Measurements from ENCODE around the gene HDGF.
A peak's percentile ranks its signal among the peaks of the same experiment; 100 is the strongest.
"Not testable (repeated sequence)": the region's sequence is repeated elsewhere in the genome, so short reads cannot be mapped to it uniquely, and the experiment has no call there.

HDGF gene

DNA sequence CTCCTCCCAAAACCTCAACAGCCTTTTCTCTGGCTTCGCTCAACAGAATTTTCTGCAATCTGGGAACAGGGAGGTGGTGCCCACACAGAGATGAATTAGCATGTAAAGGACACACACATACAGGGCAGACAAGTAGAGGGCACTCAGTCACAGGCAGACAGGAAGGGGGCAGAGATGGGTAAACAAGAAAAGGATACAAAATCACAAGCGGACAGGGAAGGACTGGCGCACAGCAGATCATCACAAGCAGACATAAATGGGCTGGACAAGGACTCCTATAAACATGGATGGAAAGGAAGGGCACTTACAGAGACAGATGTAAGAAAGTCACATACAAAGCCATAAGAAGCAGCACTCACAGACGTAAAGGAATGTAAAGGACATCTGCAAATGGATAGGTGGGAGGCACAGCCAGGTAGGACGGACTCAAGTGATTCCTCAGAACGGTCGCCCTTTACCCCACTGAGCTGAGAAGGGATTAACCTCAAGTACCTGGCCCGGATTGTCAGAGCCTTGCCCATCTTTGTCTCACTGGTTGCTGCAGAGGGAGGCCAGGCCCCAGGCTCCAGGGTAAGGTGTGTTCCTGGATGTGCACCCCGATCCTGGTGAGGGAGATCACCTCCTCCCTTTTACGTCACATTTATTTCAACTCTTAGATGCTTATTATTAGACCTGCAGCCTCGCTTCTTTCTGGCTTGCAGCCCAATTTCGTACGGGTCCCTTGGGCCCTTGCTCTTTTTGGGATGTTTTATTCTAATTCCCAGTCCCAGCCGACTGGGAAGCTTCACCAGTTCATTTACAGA lies 15.0 kb upstream of the HDGF start:
- DNase-seq = no peak

GRCh38 chr1:156765666-156766065 lies 14.2 kb upstream of the HDGF start:
- DNase-seq = no peak

- DNase-seq = not testable (repeated sequence)
These were observed 13.7 kb upstream of the HDGF start for GRCh38 chr1:156765136-156765535.

- DNase-seq = no peak
These were observed 9.3 kb upstream of the HDGF start for GRCh38 chr1:156760796-156761104.

DNA sequence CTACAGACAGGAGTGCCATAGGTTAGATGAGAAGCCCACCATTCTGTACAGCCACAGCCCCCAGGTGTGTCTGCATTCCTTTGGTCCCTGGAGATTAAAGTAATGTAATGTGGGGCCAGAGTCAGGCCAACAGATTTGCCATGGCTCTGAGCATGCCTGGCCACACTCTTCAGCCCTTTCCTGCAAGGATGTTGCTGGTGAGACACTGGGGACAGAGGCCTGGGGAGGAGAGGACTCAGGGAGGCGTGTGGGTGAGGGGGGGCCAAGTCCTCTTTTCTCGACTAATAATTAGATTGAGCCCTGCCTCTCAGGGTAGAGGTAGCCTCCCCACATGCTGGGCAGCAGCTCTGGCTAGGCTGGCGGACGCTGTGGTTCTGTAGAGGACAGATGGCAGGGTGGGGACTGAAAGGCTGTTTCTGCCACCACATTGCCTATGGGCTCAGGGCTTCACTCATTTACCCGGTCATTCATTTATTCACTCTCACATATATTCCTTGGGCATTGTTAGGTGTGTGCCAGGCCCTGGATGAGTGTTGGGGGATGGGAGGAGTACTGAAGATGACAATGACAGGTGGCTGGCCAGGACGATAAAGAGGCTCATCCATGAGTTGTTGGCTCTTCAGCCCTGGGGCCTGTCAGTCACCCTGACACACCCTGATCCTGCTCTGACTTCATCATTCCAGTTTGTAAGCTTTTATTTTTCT lies 8.8 kb upstream of the HDGF start:
- peak; percentile 44 to 78 for DNase-seq

DNA sequence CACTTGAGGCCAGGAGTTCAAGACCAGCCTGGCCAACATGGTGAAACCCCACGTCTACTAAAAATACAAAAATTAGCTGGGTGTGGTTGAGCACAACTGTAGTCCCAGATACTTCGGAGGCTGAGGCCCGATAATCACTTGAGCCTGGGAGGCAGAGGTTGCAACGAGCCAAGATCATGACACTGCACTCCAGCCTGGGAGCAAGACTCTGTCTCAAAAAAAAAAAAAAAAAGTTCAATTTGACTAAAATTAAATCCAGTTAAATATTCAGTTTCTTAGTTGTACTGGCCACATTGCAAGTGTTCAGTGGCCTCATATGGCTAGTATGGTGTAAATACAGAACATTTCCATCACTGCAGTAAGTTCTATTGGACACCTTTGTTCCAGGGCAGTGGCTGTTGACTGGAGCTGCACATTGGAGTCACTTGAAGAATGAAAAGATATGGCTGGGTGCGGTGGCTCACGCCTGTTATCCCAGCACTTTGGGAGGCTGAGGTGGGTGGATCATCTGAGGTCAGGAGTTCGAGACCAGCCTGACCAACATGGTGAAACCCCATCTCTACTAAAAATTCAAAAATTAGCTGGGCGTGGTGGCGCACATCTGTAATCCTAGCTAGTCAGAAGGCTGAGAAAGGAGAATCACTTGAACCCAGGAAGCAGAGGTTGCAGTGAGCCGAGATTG lies 6.2 kb upstream of the HDGF start:
- not testable (repeated sequence) for DNase-seq

DNA sequence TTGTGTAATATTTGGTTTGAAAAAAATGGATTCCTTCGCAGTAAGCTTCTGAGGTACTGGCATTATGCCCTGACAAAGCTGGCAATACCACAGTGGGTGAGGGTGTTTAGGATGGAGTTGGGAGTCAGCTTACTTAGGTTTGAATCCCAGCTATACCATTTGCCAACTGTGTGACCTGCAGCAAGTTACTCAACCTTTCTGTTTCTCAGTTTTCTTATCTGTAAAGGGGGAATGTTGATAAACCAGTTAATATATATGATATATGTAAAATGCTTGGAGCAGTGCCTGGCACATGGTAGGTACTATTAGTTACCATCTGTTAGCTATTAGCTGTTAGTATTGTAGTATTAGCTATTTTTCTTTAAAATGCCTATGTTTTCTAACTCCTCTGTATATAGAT lies 4.9 kb upstream of the HDGF start:
- no peak for DNase-seq

DNA sequence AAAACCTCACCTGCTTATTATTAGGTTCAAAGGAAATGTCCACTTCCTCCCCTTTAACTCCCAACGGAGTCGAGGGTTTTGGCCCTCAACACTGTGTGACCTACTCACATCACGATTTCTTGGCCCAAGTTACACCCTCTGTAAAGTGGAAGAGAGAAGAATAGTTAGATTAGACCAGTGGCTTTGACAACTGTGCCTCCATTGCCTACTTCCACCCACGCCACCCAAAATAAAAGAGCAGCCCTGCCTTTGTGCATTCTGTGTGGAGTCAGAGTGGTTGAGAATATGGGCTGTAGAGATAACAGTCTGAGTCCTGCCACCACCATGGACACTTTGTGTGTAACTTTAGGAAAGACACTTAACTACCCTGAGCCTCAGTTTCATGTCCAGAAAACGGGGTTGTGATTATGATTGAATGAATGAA lies 4.1 kb upstream of the HDGF start:
- no peak for DNase-seq

DNA sequence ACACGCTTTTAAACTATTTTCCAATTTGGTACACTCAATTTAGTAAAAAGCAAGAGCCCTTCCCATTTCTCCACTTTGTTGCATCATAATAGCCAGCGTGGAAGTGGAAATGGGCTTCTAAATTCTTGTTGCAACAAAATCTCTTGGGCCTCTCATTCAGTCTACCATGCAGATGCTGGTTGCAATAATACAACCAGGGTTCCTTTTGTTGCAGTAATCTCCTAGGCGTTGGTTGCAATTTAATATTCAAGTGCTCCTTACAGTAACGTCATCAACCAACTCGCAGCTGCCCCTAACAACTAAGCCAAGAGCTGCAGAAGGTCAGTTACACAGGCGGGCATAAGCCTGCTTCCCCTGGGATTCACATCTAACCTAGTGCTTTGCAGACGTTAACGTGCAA lies 2.7 kb upstream of the HDGF start:
- DNase-seq = peak; percentile 76 to 80

- DNase-seq = no peak
These were observed 1.5 kb upstream of the HDGF start for GRCh38 chr1:156752843-156753482.

- DNase-seq = peak; percentile 97 to 100
These were observed 444 bp upstream of the HDGF start for GRCh38 chr1:156751757-156752481.

DNA sequence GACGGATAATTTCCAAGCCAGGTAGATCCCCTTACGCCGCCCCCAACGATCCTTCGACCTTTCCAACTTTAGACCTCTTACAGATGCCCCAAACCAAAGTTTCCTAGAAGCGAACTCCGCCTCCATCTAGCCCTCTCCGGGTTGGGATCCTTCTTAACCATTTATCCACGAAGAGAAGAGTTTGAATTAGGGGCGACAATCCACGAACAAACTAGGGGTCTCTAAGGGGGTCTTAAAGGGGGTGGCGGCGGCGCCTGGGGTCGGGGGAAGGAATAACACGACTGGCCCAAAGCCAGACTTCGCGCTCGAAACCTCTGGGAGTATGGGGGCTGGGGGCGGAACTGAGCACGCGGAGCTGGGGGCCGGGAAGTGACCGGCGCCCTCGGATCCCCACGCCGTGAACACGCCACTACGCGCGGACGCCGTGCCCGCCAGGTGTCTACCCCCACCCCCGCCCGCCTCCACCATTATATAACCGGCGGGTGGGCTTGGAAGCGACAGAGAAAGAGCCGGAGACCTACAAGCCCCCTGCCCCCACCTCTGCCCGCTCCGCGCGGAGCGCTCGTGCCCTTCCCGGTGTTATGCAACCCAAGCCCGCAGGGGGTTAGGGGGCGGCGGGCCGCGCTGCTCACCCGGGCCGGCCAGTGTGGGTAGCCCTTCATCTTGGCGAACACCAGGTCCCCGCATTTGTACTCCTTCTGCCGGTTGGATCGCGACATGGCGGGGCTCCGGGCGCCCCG lies 594 bp downstream of the HDGF start:
- no peak for DNase-seq

- DNase-seq = peak; percentile 71 to 88
These were observed 1.2 kb downstream of the HDGF start for GRCh38 chr1:156750191-156750672.

- no peak for DNase-seq
These were observed 1.9 kb downstream of the HDGF start for GRCh38 chr1:156749419-156750118.

DNA sequence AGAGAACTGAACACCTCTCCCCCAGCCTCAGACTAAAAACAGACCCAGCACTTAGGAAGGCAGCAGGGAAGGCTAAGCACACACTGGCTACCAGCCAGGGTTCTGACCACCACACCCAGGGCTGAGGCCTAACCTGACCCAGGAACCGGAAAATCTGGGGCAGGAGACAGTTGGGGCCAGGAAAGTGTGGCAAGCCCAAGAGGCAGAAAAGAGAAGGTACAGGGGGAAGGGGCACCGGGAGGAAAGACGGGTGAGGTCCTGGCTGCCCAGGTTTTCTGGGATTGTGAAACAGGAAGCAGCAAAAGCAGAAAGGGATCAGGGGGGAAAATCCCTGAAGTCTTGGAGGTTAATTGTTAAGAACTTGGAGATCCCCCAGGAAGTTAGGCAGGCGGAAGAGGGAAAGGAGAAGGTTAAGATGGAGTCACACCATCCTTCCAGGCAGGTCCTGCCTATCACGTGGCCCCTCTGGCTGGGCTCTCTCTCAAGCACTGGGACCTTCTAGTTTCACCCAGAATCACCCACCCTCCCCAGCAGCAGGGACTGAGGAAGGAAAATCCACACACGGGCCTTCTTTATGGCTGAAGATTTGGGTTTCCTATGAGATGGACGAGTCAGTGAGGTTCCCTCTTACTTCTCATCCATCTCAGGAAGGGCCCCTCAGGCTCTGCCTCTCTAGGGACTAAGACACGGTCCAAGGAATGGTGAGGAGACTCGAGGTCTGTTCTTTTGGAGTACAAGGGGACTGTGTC lies 2.6 kb downstream of the HDGF start:
- DNase-seq = no peak

GRCh38 chr1:156747742-156748669 lies 3.5 kb downstream of the HDGF start:
- DNase-seq = no peak

- DNase-seq = peak in 1 of 2 experiments; percentile 72
These were observed 4.5 kb downstream of the HDGF start for GRCh38 chr1:156746728-156747631.

DNA sequence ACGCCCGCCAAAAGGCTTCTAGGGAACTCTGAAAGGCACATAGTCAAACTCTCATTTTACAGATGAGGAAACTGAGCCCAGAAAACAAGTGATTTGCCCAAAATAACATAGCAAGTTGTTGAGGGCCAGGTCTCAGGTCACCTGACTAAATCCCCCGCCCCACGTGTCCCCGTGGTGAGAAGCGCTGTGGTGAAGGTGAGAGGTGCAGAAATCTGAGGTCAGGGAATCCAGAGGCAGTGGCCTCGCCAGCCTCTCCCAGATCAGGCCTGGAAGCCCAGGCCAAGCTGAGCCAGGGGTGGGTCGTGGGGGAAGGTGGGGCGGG lies 5.1 kb downstream of the HDGF start:
- DNase-seq = no peak
